Mammary epithelial cell (primary cell): ENCODE results near the gene SLC32A1.

ENCODE experiments used
- CTCF ChIP-seq, 2 donors: IDR thresholded peaks in 1 of 2; conservative IDR thresholded peaks in 1 of 2; 2 replicates each; pipeline ENCODE4 v1.5.1; 2011 to 2012; ENCODE audit warnings: inconsistent platforms in 2 of 2, low read length in 2 of 2, mild to moderate bottlenecking in 2 of 2, control low read depth in 1 of 2, low read depth in 1 of 2; ENCODE audit not compliant: insufficient read depth in 1 of 2; ENCODE audit errors: extremely low read depth in 1 of 2
- EZH2 ChIP-seq: IDR thresholded peaks from 2 replicates; pipeline ENCODE4 v1.6.1; 2012; ENCODE audit warnings: low read length, inconsistent platforms, borderline replicate concordance

DNA sequence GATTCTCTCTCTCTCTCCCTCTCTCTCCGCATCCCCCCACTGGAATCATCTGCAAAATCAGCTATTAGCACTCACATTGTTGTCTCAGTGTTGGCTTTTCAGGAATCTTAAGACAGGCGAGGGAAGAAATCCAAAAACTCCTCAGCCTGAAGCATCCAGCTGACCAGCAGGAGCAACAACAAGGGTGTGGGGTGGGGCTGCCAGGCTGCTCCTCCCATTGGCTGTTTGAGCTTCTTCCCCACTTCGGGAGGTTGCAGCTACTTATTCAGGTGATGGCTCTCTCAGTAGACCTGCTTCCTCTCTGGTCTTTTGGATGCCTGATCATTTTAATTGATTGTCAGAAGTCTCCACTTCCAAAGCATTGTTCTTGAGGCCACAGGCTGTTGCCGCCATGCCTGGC, 24.1 kb upstream of the SLC32A1 start:
- TF ChIP-seq CTCF (conservative IDR thresholded peaks at IDR 0.05 in 1 of 2, IDR thresholded peaks at IDR 0.05 in 1 of 2; ENCODE audit: extremely low read depth in 1 of 2, insufficient read depth in 1 of 2, low read depth in 1 of 2, low read length in 2 of 2) = no peak
- TF ChIP-seq EZH2 = no peak
